PC-9 (cell line): ENCODE measurements around the gene TTC13. TPM values are rescaled to one million over a fixed set of nuclear protein-coding genes. Genes with fewer than 3 reads are reported as not detected.

Experiments
- BruUV-seq: library from RNA; stranded (reverse); fragments of 400-500 nt; replicated peaks from 2 replicates; lab custom pipeline; 2021; lab: Mats Ljungman, UMichigan
- CTCF ChIA-PET: fragments of 300-600 bp; sonication (Branson Sonifier 250); formaldehyde crosslinking; loops from one replicate; lab custom pipeline; 2022; ENCODE audit warnings: antibody characterized with exemption; lab: Charles Lee
- POLR2A ChIA-PET: fragments of 300-600 bp; sonication (Branson Sonifier 250); formaldehyde crosslinking; loops from one replicate; lab custom pipeline; 2022; ENCODE audit warnings: antibody characterized with exemption; ENCODE audit not compliant: unreplicated experiment; lab: Charles Lee
- DNase-seq, 2 experiments: peaks; one replicate each; pipeline versions ENCODE4 v3.0.0 to v3.0.0-alpha.2; 2015 to 2022; ENCODE audit warnings: mixed read lengths in 1 of 2
- H2AFZ ChIP-seq: fragments of 200-600 bp; sonication (generic); 2 replicates; pipeline ENCODE4 v1.8.1; 2017; ENCODE audit warnings: antibody characterized with exemption
- H3F3A ChIP-seq: fragments of 200-600 bp; sonication (generic); 2 replicates; pipeline ENCODE4 v1.8.1; 2017; ENCODE audit warnings: antibody characterized with exemption, mild to moderate bottlenecking, low read depth; ENCODE audit not compliant: insufficient read depth
- H3K27ac ChIP-seq: fragments of 200-600 bp; sonication (generic); 2 replicates; pipeline ENCODE4 v1.6.1; 2016; ENCODE audit warnings: mixed run types
- H3K27me3 ChIP-seq: fragments of 200-600 bp; sonication (generic); 2 replicates; pipeline ENCODE4 v1.6.1; 2016; ENCODE audit warnings: low read depth, mixed run types; ENCODE audit not compliant: insufficient read depth
- H3K36me3 ChIP-seq: fragments of 200-600 bp; sonication (generic); 2 replicates; pipeline ENCODE4 v1.6.1; 2016; ENCODE audit warnings: low read depth, mixed run types
- H3K4me1 ChIP-seq: fragments of 200-600 bp; sonication (generic); replicated peaks from 2 replicates; pipeline ENCODE4 v1.6.1; 2016; ENCODE audit warnings: mixed run types; ENCODE audit not compliant: insufficient read depth
- H3K4me2 ChIP-seq: fragments of 200-600 bp; sonication (generic); 2 replicates; pipeline ENCODE4 v1.6.1; 2017; ENCODE audit warnings: mixed run types
- H3K4me3 ChIP-seq: fragments of 200-600 bp; sonication (generic); 2 replicates; pipeline ENCODE4 v1.6.1; 2016; ENCODE audit warnings: mixed run types
- H3K79me2 ChIP-seq: fragments of 200-600 bp; sonication (generic); 2 replicates; pipeline ENCODE4 v1.6.1; 2017; ENCODE audit warnings: low read depth, mixed run types
- H3K9me2 ChIP-seq: fragments of 200-600 bp; sonication (generic); 2 replicates; pipeline ENCODE4 v1.8.1; 2017; ENCODE audit warnings: mild to moderate bottlenecking; ENCODE audit not compliant: insufficient read depth
- H3K9me3 ChIP-seq: fragments of 200-600 bp; sonication (generic); 2 replicates; pipeline ENCODE4 v1.8.1; 2016; ENCODE audit warnings: low read depth; ENCODE audit not compliant: insufficient read depth
- H4K20me1 ChIP-seq: fragments of 200-600 bp; sonication (generic); 2 replicates; pipeline ENCODE4 v1.8.1; 2017; ENCODE audit not compliant: insufficient read depth
- CTCF ChIP-seq: fragments of 200-600 bp; sonication (generic); conservative IDR thresholded peaks from 2 replicates; pipeline ENCODE4 v1.6.1; 2017; ENCODE audit warnings: mixed run types, antibody characterized with exemption, mild to moderate bottlenecking, moderate library complexity
- EZH2 ChIP-seq: fragments of 200-600 bp; sonication (generic); IDR thresholded peaks from 2 replicates; pipeline ENCODE4 v1.8.0; 2017; ENCODE audit warnings: antibody characterized with exemption, low read depth
- intact Hi-C: fragments of 100-400 bp; cut with micrococcal nuclease; formaldehyde crosslinking; loops from one replicate; pipeline ENCODE4 v1.10.0; 2022; ENCODE audit not compliant: unreplicated experiment
- total RNA-seq: library from RNA; stranded (reverse); gene quantifications from 2 replicates; pipeline ENCODE4 v1.2.3, GENCODE V29; 2021

The TTC13 gene
- total RNA-seq, 1 experiment from 2014 or later, result 7.5 TPM

GRCh38 chr1:230983811-230984210, 5.2 kb upstream of the TTC13 start:
- Histone ChIP-seq H3K4me3 (no peak overlapping the region), H3K4me2 (no peak overlapping the region), H4K20me1 (no peaks in the 10 kb centered on the region; the same call in 1 of the 2 replicates), H3K27me3 (no peaks in the 10 kb centered on the region), H3K27ac (no peak overlapping the region), H3K36me3 (no peaks in the 10 kb centered on the region), H3K9me3 (no peaks in the 10 kb centered on the region), H3F3A (no peaks in the 10 kb centered on the region), H3K9me2 (no peaks in the 10 kb centered on the region), H2AFZ (no peak overlapping the region), H3K4me1 (peaks cover 8% of the 10 kb centered on the region), H3K79me2 (peaks cover 22% of the 10 kb centered on the region)
- POLR2A ChIA-PET, result no interaction called here
- no TSS peak for BruUV-seq
- intact Hi-C loops, result no loop called here
- CTCF ChIA-PET, result no interaction called here
- DNase-seq, result no peak
- TF ChIP-seq EZH2 (no peak), CTCF (no peak)

DNA sequence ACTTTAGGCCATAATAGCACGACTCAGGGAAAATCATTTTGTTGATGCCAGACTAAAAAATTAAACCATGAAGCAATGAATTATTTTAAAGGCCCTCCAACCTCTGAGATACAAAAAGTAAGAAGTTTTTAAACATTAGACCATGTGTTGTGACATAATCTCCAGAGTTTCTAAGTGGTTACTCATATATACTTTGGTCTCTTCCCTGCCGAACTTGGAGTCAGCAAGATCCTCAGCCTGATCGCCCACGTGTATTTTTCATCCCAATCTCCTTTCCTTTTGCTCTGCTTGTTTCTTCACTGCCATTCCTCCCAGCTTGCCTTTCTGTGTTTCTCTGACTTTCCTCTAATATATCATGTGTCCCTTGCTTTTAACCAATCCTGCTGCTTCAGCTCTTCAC, 4.0 kb upstream of the TTC13 start:
- H3K4me2 ChIP-seq, result no peak overlapping the region
- H2AFZ ChIP-seq, result no peak overlapping the region
- TF ChIP-seq EZH2 (no peak), CTCF (no peak)
- H3F3A ChIP-seq, result no peaks in the 10 kb centered on the region
- H3K4me1 ChIP-seq, result peaks cover 9% of the 10 kb centered on the region
- no peak overlapping the region for H3K4me3 ChIP-seq
- DNase-seq, result no peak
- H3K79me2 ChIP-seq, result peaks cover 25% of the 10 kb centered on the region
- no peak overlapping the region for H3K27ac ChIP-seq
- no peaks in the 10 kb centered on the region for H3K9me2 ChIP-seq
- ChIA-PET POLR2A (no interaction called here), CTCF (no interaction called here)
- H4K20me1 ChIP-seq, result no peaks in the 10 kb centered on the region; the same call in 1 of the 2 replicates
- intact Hi-C loops, result no loop called here
- no TSS peak for BruUV-seq
- H3K9me3 ChIP-seq, result no peaks in the 10 kb centered on the region
- no peaks in the 10 kb centered on the region for H3K27me3 ChIP-seq
- H3K36me3 ChIP-seq, result no peaks in the 10 kb centered on the region

DNA sequence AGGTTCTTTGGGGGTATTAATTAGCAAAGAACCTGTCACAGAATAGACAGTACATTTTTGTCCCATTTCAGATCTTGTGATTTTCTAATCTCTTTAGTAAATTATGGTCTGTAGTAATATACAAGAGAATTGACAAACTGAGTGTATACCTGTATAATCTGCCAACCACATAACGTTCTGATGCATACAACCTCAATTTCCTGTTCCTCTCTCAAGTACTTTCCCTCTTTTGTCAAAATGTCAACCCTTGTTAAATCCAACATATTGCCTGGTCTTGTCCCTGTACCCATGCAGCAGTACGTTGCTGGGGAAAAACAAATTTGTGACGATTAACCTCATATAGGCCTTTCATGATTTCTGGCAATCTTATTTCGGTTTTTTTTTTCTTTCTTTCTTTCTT, 1.3 kb upstream of the TTC13 start:
- POLR2A ChIA-PET, result no interaction called here
- H2AFZ ChIP-seq, result peak overlapping the region; percentile 93; the same call in 1 of the 2 replicates
- BruUV-seq, result no TSS peak

More for the DNA sequence above, 1.3 kb upstream of the TTC13 start:
- intact Hi-C loops, result loop anchor here (1.0 to 5.0 kb wide), 7 partner anchors 111 to 348 kb away; partner anchors contain the start of genes C1orf198 and COG2
- Histone ChIP-seq H3K27me3 (no peaks in the 10 kb centered on the region), H3K4me2 (peak overlapping the region; percentile 82), H3K9me2 (no peaks in the 10 kb centered on the region), H3K9me3 (no peaks in the 10 kb centered on the region), H3F3A (peaks cover 3% of the 10 kb centered on the region; the same call in 1 of the 2 replicates), H3K4me1 (peaks cover 19% of the 10 kb centered on the region), H3K4me3 (peak overlapping the region; percentile 75), H3K79me2 (peaks cover 47% of the 10 kb centered on the region), H4K20me1 (no peaks in the 10 kb centered on the region), H3K27ac (no peak overlapping the region), H3K36me3 (no peaks in the 10 kb centered on the region; the same call in 1 of the 2 replicates)
- DNase-seq, result no peak
- no peak for TF ChIP-seq CTCF
- CTCF ChIA-PET, result no interaction called here
